ENCODE measurements around the gene SHE. TPM values are rescaled to one million over a fixed set of nuclear protein-coding genes. Genes with fewer than 3 reads are reported as not detected.
A peak's percentile ranks its signal among the peaks of the same experiment; 100 is the strongest.
"Not testable (repeated sequence)": the region's sequence is repeated elsewhere in the genome, so short reads cannot be mapped to it uniquely, and the experiment has no call there.

Gene SHE
- total RNA-seq, 4 donors from 2014 or later: 15.6 to 77.9 (median 25.4) TPM

DNA sequence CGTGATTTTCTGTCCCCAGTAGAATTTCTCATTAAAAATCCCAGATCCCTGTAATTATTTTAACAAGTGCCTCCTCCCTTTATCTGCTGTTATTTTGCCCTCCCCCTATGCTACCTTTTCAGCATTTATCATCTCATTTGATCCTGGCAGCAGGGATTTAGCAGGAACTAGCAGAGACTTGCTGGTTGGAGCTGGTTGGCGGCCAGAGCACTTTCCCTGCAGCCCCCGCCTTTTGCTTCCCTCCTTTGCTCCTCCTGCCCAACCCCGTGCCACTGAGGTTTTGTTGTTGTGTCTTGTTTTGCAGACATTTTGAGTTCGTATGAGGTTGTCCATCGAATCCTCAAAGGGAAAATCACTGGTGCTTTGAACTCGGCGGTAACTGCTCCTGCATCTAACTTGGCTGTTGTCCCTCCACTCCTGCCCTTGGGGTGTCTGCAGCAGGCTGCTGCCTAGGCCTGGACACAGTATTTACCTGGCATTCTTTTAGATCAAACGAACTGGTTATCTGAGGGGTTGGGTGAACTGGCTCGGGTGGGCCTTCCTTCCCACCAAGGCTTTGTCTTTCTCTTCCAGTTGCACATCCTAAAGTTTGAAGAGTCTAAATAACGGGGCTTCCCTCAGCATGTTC lies 45.0 kb upstream of the SHE start:
- ATAC-seq (ENCODE audit: low FRiP score) (no peak), DNase-seq (ENCODE audit: low spot score) (no peak)
- TF ChIP-seq, protein P1, sequence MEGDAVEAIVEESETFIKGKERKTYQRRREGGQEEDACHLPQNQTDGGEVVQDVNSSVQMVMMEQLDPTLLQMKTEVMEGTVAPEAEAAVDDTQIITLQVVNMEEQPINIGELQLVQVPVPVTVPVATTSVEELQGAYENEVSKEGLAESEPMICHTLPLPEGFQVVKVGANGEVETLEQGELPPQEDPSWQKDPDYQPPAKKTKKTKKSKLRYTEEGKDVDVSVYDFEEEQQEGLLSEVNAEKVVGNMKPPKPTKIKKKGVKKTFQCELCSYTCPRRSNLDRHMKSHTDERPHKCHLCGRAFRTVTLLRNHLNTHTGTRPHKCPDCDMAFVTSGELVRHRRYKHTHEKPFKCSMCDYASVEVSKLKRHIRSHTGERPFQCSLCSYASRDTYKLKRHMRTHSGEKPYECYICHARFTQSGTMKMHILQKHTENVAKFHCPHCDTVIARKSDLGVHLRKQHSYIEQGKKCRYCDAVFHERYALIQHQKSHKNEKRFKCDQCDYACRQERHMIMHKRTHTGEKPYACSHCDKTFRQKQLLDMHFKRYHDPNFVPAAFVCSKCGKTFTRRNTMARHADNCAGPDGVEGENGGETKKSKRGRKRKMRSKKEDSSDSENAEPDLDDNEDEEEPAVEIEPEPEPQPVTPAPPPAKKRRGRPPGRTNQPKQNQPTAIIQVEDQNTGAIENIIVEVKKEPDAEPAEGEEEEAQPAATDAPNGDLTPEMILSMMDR (IDR thresholded peaks at IDR 0.05): no peak

DNA sequence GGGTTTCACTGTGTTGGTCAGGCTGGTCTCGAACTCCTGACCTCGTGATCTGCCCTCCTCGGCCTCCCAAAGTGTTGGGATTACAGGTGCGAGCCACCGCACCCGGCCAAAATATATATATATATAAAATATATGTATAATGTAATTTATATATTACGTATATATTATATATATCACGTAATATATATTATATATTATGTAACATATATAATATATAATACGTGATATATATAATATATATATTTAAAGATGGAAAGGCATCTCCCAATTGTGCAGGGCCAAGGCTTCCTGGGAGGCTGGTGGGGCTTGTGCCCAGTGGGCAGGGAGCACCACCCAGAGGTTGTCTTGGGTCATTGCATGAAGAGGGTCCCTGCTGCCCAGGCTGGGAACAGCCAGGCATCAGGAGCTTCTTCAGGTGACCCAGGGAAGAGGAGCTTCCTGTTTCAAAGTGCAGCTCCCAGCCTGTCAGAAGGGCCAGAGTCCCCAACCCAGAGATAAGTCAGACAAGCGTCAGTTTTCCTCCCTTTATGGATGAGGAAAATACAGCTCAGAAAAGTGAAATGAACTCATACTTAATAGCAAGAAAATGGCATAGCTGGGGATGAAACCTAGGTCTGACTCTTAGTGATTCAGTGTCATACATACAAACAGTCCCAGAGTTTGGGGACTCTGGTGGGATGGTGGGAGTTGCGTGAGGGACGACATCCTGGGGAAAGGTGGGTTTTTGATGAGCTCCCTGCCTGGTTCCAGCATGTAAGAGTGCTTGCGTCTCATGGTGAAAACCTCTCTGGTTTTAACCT lies 44.3 kb upstream of the SHE start:
- DNase-seq (ENCODE audit: low spot score) (no peak), ATAC-seq (ENCODE audit: low FRiP score) (peak; percentile 62)
- TF ChIP-seq, protein P1 (IDR thresholded peaks at IDR 0.05): peak in 1 of 3 donors; percentile 16

DNA sequence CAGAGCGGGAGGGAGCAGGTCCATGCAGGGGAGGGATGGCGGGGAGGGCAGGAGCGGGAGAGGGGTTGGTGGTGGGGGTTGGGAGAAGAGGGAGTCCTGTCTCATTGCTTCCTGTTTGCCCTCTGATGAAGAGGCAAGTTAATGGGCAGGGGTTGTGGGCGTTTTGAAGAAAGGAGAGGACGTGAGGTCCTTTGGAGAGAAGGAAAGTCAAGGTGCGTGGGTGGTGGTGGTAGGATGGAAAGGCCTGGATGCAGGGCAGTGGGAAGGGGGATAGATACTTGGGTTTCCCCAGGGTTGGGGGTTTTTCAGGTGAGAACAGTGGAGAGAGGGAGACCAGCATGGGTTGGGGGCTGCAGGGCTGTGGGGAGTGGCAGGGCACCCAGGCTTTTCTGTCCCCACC lies 39.0 kb upstream of the SHE start:
- ATAC-seq (ENCODE audit: low FRiP score) (no peak), DNase-seq (ENCODE audit: low spot score) (no peak)
- TF ChIP-seq, protein P1 (IDR thresholded peaks at IDR 0.05): no peak

DNA sequence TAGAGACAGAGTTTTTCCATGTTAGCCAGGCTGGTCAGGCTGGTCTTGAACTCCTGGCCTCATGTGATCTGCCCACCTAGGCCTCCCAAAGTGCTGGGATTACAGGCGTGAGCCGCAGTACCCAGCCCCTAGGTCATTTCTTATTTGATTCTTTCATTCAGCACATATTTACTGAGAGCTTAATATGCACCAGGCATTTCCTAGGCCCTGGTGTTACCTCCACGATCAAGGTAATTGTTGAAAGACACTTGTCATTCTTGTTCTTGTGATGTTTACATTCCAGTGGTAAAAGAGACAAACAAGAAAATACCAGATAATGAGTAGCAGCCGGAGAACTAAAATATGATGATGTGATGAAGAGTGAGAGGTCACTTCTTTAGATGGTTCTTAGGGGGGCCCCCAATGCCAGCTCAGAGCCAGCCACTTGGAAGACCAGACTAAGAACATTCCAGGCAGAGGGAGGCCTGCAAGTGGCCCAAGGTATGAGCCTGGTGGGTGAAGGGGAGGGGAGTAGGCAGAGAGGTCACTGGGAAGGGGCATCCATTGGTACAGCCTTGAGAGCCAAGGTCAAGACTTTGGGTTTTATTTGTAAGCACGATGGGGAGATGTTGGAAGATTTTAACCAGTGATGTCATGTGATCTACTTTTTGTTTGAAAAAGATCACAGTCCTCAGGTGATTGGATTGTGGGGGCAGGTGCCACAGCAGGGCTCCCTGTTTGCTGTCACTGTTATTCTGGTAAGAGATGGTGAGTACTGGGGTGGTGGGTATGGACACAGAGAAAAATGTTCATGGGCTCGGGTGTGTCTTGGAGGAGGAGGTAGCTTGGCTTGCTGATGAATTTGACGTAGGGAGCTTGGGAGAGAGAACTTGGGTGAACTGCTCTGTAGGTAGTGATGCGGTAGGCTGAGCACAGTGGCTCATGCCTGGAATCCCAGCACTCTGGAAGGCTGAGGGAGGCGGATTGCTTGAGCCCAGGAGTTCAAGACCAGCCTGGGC lies 37.6 kb upstream of the SHE start:
- ATAC-seq (ENCODE audit: low FRiP score): no peak
- TF ChIP-seq, protein P1 (IDR thresholded peaks at IDR 0.05): no peak
- no peak for DNase-seq (ENCODE audit: low spot score)

DNA sequence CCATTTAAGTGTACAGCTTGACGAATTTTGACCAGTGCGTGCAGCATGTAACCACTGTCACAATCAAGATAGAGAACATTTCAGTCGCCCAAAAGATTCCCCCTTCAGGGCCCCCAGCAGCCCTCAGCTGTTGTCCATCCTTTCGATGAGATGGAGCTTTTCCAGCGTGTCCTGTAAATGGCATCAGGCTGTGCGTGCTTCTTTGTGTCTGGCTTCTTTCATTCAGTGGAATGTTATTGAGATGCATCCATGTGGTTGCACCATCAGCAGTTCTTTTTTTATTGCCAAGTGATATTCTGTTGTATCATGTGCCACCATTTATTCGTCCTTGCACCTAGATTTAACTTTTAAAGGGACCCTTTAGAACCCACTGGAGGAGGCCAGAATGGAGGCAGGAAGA lies 34.4 kb upstream of the SHE start:
- DNase-seq (ENCODE audit: low spot score) (no peak), ATAC-seq (ENCODE audit: low FRiP score) (no peak)
- TF ChIP-seq, protein P1 (IDR thresholded peaks at IDR 0.05): no peak

DNA sequence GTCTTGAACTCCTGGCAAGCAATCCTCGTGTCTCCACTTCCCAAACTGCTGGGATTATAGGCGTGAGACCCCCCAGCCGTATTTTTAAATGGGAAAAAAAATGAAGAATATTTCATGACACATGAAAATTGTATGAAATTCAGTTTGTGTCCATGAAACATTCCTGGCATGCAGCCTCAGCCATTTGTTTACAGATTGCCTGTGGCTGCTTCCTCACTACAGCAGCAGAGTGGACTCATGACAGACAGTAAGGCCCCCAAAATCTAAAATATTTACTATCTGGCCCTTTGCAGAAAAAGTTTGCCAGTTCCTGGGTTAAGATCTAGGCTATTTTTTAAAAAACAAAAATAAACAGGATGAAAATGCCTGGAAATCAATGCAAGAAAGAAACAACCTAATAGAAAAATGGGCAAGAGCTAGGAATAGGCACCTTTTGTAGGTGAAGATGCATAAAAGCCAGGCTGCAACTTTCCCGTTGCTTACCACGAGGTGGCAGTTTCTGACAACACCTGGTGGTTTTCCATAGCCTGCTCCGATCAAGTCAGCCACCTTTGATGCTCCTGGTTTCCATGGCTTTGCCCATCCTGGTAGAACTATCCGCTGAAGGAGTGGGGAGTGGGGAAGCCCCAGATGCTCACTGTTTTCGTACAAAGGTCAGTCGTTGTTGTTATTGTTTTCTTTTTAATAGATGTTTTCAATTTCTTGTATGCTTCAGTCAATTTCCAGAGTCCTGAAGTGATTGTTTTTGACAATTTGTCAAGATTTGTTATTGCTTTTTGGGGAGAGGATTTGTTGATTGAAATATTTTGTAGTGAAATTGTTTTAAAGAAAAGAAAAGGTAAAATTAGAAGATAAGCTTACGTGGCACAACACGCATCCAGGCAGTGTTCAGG lies 32.0 kb upstream of the SHE start:
- TF ChIP-seq, protein P1 (IDR thresholded peaks at IDR 0.05): no peak
- DNase-seq (ENCODE audit: low spot score): no peak
- ATAC-seq (ENCODE audit: low FRiP score): no peak

DNA sequence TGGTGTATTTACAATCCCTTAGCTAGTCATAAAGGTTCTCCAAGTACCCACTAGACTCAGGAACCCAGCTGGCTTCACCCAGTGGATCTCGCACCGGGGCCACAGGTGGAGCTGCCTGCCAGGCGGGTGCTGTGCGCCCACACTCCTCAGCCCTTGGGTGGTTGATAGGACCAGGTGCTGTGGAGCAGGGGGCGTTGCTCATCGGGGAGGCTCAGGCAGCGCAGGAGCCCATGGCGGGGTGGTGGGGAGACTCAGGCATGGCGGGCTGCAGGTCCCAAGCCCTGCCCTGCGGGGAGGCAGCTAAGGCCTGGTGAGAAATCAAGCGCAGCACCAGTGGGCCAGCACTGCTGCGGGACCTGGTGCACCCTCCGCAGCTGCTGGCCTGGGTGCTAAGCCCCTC lies 29.7 kb upstream of the SHE start:
- not testable (repeated sequence) for ATAC-seq (ENCODE audit: low FRiP score); DNase-seq (ENCODE audit: low spot score)

All from omental fat pad (tissue), 4 donors.